Eye (tissue), 1 donor: ENCODE data around the gene NOC4L.
"Not testable (repeated sequence)": the region's sequence is repeated elsewhere in the genome, so short reads cannot be mapped to it uniquely, and the experiment has no call there.

Experiments used
- DNase-seq: peaks from one replicate; pipeline ENCODE4 v3.0.0-alpha.2; 2015

Gene NOC4L

GRCh38 chr12:132144810-132145168, 532 bp downstream of the NOC4L start:
- no peak for DNase-seq

GRCh38 chr12:132145334-132145733, 1.1 kb downstream of the NOC4L start:
- no peak for DNase-seq

GRCh38 chr12:132146098-132146497, 1.8 kb downstream of the NOC4L start:
- no peak for DNase-seq

- DNase-seq, result no peak
These were observed 2.6 kb downstream of the NOC4L start for GRCh38 chr12:132146772-132147422.

- no peak for DNase-seq
These were observed 3.4 kb downstream of the NOC4L start for GRCh38 chr12:132147423-132148367.

GRCh38 chr12:132148368-132149045, 4.2 kb downstream of the NOC4L start:
- DNase-seq, result no peak

- not testable (repeated sequence) for DNase-seq
These were observed 5.3 kb downstream of the NOC4L start for GRCh38 chr12:132149526-132149925.

GRCh38 chr12:132150780-132151144, 6.5 kb downstream of the NOC4L start:
- no peak for DNase-seq

- no peak for DNase-seq
These were observed 7.0 kb downstream of the NOC4L start for GRCh38 chr12:132151145-132151765.

GRCh38 chr12:132151766-132152410, 7.6 kb downstream of the NOC4L start:
- no peak for DNase-seq

GRCh38 chr12:132152411-132152821, 8.2 kb downstream of the NOC4L start:
- no peak for DNase-seq

- no peak for DNase-seq
These were observed 8.7 kb downstream of the NOC4L start for GRCh38 chr12:132152953-132153352.

- peak; percentile 91 for DNase-seq
These were observed 9.5 kb downstream of the NOC4L start for GRCh38 chr12:132153501-132154340.

- no peak for DNase-seq
These were observed 10.1 kb downstream of the NOC4L start for GRCh38 chr12:132154341-132154761.

- peak; percentile 49 for DNase-seq
These were observed 10.9 kb downstream of the NOC4L start for GRCh38 chr12:132154941-132155770.

- no peak for DNase-seq
These were observed 11.7 kb downstream of the NOC4L start for GRCh38 chr12:132155771-132156572.

GRCh38 chr12:132156573-132157325, 12.5 kb downstream of the NOC4L start:
- DNase-seq, result no peak

- no peak for DNase-seq
These were observed 13.6 kb downstream of the NOC4L start for GRCh38 chr12:132157733-132158409.
